ENCODE results near the gene LCE3C.

Gene LCE3C

DNA sequence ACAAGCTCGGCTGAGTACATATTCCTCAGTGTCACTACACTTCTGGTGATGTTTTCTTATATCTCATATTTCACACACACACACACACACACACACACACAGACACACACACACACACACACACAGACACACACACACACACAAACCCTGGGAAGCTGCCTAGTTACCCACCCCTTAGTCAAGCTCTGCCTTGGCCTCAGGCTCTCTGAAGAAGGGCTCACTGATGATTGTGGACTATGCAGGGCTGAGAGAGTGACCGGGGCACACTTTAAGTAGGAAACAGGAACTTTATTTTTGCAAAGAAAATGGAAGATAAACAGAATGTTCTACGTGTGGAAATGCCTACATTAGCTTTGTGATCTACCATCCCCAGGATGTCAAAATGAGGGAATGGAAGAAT, 43.9 kb downstream of the LCE3C start:
- Histone ChIP-seq H3K9me2 (replicated peaks; ENCODE audit: insufficient read depth, low read length) (no peaks in the 10 kb centered on the region), H3K79me2 (ENCODE audit: insufficient read depth, low read length) (no peaks in the 10 kb centered on the region), H3K9ac (ENCODE audit: low read length) (no peak overlapping the region), H3K9me3 (ENCODE audit: insufficient read depth, low read length) (no peaks in the 10 kb centered on the region), H2AFZ (ENCODE audit: low read depth, low read length, severe bottlenecking) (no peak overlapping the region), H3K4me2 (ENCODE audit: low read depth, low read length, poor library complexity, severe bottlenecking) (no peak overlapping the region), H3K27me3 (ENCODE audit: low read length) (no peaks in the 10 kb centered on the region; the same call in 1 of the 2 replicates), H4K20me1 (ENCODE audit: low read depth, low read length) (no peaks in the 10 kb centered on the region), H3K27ac (ENCODE audit: low read depth, low read length) (no peak overlapping the region), H3F3A (ENCODE audit: insufficient read depth) (no peaks in the 10 kb centered on the region), H3K4me3 (ENCODE audit: insufficient read depth, low read length, poor library complexity, severe bottlenecking) (no peak overlapping the region), H3K36me3 (ENCODE audit: low read length) (no peaks in the 10 kb centered on the region)
- no peak for TF ChIP-seq EZH2phosphoT487 (conservative IDR thresholded peaks at IDR 0.05; ENCODE audit: low read length)
- TF ChIP-seq, protein P1, sequence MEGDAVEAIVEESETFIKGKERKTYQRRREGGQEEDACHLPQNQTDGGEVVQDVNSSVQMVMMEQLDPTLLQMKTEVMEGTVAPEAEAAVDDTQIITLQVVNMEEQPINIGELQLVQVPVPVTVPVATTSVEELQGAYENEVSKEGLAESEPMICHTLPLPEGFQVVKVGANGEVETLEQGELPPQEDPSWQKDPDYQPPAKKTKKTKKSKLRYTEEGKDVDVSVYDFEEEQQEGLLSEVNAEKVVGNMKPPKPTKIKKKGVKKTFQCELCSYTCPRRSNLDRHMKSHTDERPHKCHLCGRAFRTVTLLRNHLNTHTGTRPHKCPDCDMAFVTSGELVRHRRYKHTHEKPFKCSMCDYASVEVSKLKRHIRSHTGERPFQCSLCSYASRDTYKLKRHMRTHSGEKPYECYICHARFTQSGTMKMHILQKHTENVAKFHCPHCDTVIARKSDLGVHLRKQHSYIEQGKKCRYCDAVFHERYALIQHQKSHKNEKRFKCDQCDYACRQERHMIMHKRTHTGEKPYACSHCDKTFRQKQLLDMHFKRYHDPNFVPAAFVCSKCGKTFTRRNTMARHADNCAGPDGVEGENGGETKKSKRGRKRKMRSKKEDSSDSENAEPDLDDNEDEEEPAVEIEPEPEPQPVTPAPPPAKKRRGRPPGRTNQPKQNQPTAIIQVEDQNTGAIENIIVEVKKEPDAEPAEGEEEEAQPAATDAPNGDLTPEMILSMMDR (IDR thresholded peaks at IDR 0.05; ENCODE audit: insufficient read depth, low read length, poor library complexity, severe bottlenecking): no peak

DNA sequence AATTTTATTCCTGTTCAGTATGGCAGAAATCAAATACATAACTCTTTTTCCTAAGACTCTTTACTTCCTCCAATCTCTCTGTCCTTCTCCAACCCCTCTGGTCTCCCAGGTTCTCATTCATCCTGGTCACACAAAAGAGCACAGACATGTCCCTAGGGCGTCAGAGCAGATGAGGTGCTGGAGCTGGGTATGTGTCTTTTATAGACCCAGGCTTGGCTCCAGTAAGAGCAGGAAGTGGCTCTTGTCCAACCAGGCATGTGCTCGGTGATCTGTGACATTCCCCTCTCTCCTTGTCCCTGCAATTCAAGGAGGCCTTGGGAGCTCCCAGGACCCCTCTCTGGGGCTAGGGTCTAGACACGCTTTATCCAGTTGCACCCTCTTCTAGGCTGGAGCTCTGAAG, 45.1 kb downstream of the LCE3C start:
- Histone ChIP-seq H3K27me3 (ENCODE audit: low read length) (no peaks in the 10 kb centered on the region; the same call in 1 of the 2 replicates), H3K9me2 (replicated peaks; ENCODE audit: insufficient read depth, low read length) (no peaks in the 10 kb centered on the region), H3K9ac (ENCODE audit: low read length) (no peak overlapping the region), H3K9me3 (ENCODE audit: insufficient read depth, low read length) (no peaks in the 10 kb centered on the region), H3K4me3 (ENCODE audit: insufficient read depth, low read length, poor library complexity, severe bottlenecking) (no peak overlapping the region), H3K4me2 (ENCODE audit: low read depth, low read length, poor library complexity, severe bottlenecking) (no peak overlapping the region), H2AFZ (ENCODE audit: low read depth, low read length, severe bottlenecking) (no peak overlapping the region), H3F3A (ENCODE audit: insufficient read depth) (no peaks in the 10 kb centered on the region), H3K36me3 (ENCODE audit: low read length) (no peaks in the 10 kb centered on the region), H4K20me1 (ENCODE audit: low read depth, low read length) (no peaks in the 10 kb centered on the region), H3K79me2 (ENCODE audit: insufficient read depth, low read length) (no peaks in the 10 kb centered on the region), H3K27ac (ENCODE audit: low read depth, low read length) (no peak overlapping the region)
- TF ChIP-seq EZH2phosphoT487 (conservative IDR thresholded peaks at IDR 0.05; ENCODE audit: low read length): no peak
- TF ChIP-seq, protein P1 (IDR thresholded peaks at IDR 0.05; ENCODE audit: insufficient read depth, low read length, poor library complexity, severe bottlenecking): no peak

DNA sequence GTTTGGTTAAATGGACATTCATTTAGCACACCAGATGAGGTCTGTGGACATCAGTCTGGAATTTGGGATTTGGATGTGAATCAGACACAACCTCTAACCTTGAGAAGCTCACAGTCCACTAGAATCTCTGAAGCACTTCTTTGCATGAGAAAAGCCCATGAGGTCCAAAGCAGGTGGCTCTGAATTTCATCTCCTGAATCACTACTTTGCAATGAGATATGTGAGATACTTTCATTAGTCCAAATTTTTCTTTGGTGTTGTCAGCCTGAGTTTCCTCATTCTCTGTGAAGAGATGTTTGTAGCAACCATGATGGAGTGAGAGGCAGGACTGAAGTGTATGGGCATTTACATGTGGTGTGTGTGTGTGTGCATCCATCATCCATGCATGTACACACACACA, 46.6 kb downstream of the LCE3C start:
- no peaks in the 10 kb centered on the region for H3K79me2 ChIP-seq (ENCODE audit: insufficient read depth, low read length)
- H4K20me1 ChIP-seq (ENCODE audit: low read depth, low read length): no peaks in the 10 kb centered on the region
- no peaks in the 10 kb centered on the region for H3F3A ChIP-seq (ENCODE audit: insufficient read depth)
- TF ChIP-seq EZH2phosphoT487 (conservative IDR thresholded peaks at IDR 0.05; ENCODE audit: low read length): no peak
- TF ChIP-seq, protein P1 (IDR thresholded peaks at IDR 0.05; ENCODE audit: insufficient read depth, low read length, poor library complexity, severe bottlenecking): no peak
- no peak overlapping the region for H3K9ac ChIP-seq (ENCODE audit: low read length)
- no peak overlapping the region for H3K4me2 ChIP-seq (ENCODE audit: low read depth, low read length, poor library complexity, severe bottlenecking)
- H3K27ac ChIP-seq (ENCODE audit: low read depth, low read length): no peak overlapping the region
- no peaks in the 10 kb centered on the region for H3K36me3 ChIP-seq (ENCODE audit: low read length)
- no peaks in the 10 kb centered on the region for H3K9me3 ChIP-seq (ENCODE audit: insufficient read depth, low read length)
- no peak overlapping the region for H3K4me3 ChIP-seq (ENCODE audit: insufficient read depth, low read length, poor library complexity, severe bottlenecking)
- H3K9me2 ChIP-seq (replicated peaks; ENCODE audit: insufficient read depth, low read length): no peaks in the 10 kb centered on the region
- no peaks in the 10 kb centered on the region; the same call in 1 of the 2 replicates for H3K27me3 ChIP-seq (ENCODE audit: low read length)
- H2AFZ ChIP-seq (ENCODE audit: low read depth, low read length, severe bottlenecking): no peak overlapping the region

Data from SU-DHL-6 (cell line).